Activated T-cell treated with anti-CD3 and anti-CD28 coated beads for 24 hours (primary cell): ENCODE results near the gene CARNS1.

ENCODE experiments used
- DNase-seq: peaks from one replicate; pipeline ENCODE4 v3.0.0-alpha.2; 2020; ENCODE audit warnings: low read depth

Gene CARNS1

DNA sequence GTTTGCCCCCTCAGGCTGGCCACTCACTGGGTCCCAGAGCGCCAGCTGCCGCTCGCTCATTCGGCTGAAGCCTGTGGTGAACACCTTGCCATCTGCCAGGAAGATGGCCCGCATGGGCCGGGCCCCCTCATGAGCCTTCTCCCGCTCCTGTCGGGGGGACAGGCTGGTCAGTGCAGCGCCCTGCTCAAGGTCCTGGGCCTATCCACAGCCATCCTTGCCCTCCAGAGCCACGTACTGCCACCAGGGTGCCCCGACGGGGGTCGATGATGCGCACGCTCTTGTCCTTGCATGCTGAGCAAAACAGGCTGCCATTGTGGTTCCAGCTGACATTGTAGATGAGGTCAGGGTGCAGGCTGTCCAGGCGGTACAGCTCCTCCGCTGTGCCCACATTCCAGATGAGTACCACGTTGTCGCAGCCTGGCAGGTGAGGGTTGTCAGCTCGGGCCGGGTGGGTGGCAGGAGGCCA is 25.7 kb downstream of the CARNS1 start:
- DNase-seq: no peak

- no peak for DNase-seq
Observed at GRCh38 chr11:67441731-67442351, 26.4 kb downstream of the CARNS1 start.

- DNase-seq: no peak
Observed at GRCh38 chr11:67442504-67443404, 27.3 kb downstream of the CARNS1 start.

GRCh38 chr11:67445515-67445914 is 30.0 kb downstream of the CARNS1 start:
- no peak for DNase-seq

- DNase-seq: no peak
Observed at GRCh38 chr11:67448220-67448609, 32.7 kb downstream of the CARNS1 start.

GRCh38 chr11:67449116-67449844 is 33.8 kb downstream of the CARNS1 start:
- DNase-seq: no peak

GRCh38 chr11:67450796-67451657 is 35.5 kb downstream of the CARNS1 start:
- DNase-seq: no peak

- no peak for DNase-seq
Observed at GRCh38 chr11:67451658-67451976, 36.1 kb downstream of the CARNS1 start.

DNA sequence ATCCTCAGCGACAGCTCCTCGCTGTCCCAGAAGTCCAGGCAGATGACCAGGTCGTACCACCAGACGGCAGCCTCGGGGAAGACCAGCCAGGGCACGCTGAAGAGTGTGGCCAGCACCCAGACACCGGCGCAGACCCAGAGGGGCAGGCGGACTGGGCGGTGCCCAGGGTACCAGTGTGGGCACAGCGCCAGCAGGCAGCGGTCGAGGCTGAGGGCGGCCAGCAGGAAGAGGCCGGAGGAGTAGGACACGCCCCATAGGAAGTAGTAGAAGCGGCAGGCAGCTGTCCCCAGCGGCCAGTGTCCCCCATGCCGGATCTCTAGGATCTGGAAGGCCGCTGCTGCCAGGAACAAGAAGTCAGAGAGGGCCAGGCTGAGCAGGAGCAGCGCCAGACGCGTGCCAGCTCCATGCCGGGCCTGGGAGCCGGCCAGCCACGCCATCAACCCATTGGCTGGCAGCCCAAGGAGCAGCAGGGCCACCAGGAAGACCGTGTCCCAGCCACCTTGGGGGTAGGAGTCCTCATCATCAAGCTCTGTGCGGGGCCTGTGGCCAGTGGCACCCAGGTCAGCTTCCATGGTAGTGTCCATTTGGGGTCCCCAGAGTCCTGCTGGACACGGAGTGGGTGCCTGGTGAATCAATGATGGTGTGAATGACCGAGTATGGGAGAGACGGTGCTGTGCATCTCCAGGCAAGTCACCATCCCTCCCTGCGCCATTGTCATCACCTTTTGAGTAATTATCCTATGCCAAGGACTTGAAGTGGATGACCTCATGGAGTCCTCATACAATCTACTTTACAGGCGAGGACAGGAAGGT is 36.9 kb downstream of the CARNS1 start, which contains the start of gene GPR152:
Gene GPR152 (minus strand): TSS at position 589 of the 812 bp plus-strand sequence. CDS start 5 bp downstream, at position 584.
- no peak for DNase-seq

DNA sequence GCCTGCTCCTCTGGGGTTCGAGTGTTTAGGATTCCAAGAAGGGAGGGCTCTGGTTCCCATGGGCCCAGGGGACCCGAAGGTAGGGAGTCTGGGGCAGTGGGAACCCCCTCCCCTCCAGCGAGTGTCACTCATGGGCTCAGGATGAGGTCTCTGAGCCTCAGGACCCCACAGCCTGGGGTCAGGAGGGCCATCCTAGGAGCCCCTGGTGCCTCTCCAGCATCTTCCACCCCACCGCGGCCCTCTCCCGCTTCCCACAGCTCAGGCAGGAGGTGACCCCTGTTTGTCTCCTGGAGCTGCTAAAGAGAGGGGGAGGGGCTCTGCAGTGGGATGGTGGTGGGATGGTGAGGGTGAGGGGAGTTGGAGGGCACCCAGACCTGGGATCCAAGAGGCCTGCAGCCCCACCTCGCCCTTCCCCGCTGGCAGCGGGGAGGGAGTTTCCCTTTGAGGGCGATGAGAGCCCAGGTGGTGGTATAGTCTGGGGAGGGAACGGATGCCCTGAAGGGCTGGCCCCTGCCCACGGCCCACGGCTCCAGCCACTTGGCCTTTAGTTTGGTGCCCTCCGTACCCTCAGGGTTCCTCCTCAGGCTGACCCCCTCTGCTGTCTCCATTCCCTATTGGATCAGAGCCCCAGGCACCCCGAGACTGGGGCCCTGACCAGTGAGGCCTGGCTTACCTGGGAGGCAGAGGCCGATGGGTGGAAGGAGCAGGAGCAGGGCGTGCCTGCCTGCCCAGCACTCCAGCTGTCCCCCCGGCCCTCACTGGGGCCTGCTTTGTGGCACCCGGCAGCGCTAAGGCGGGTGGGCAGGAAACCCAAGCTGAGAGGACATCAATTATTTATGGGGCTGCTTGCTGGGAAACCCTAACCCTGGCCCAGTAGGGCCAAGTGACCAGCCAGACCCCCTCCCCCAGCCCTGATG is 38.6 kb downstream of the CARNS1 start:
- no peak for DNase-seq

DNA sequence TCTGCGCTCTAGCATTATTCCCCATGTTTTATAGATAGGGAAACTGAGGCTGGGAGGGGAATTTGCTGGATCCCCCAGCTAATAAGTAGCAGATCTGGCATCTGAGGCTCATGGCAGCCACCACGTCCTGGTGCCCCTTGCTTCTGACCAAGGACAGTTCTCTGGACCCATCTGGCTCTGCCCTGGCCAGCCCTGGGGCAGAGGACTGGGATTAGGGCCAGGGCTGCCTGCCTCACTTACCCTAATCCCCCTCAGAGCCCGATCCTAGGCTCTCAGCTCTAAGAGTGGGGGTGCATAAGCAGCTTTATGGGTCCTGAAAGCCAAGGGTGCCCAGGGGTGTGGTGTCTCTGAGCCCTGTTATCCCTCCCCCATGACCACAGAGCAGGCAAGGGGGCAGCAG is 39.6 kb downstream of the CARNS1 start, which contains the start of gene CABP4:
Gene CABP4 (plus strand): TSS at position 301 of the 400 bp plus-strand sequence. CDS start 70 bp downstream, at position 371.
- DNase-seq: no peak

DNA sequence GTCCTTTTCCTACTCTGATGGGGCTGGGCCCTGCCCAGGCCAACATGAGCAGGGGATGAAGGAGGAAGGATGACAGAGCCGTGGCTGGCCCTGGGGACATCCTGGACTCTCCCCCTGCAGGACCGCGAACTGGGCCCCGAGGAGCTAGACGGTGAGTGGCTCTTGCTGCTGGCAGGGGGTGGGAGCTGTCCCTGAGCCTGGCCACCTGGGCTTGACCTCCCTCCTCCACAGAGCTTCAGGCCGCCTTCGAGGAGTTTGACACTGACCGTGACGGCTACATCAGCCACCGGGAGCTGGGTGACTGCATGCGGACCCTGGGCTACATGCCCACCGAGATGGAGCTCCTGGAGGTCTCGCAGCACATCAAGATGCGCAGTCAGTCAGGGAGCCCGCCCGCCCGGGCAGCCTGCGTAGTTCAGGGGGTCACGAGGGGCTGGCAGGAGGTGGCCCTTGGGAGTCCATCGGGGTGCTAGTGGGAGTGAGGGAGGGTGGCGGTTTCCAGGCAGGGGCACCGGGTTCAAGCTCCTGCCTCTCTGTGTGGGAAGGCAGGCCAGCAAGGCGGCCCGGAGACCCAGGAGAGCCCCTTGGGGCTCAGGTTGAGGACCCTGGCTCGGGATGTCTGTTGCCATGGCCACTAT is 40.7 kb downstream of the CARNS1 start:
- DNase-seq: no peak

DNA sequence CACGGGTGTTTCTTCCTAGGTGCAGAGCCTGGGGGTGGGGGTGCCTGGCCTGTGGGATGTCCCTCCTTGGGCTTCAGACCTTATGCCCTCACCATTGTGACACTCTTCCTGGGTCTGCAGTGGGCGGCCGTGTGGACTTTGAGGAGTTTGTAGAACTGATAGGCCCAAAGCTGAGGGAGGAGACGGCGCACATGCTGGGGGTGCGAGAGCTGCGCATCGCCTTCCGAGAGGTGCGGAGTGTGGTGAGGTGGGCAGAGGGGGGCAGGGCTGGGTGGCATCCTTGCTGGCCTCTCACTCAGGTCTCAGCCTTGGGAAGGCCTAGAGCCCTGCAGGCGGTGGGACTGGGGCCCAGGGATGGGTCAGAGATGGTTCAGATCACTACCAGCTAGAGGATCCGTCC is 42.0 kb downstream of the CARNS1 start:
- no peak for DNase-seq

- no peak for DNase-seq
Observed at GRCh38 chr11:67458266-67458665, 42.8 kb downstream of the CARNS1 start.

GRCh38 chr11:67463186-67463585 is 47.7 kb downstream of the CARNS1 start:
- no peak for DNase-seq

- DNase-seq: no peak
Observed at GRCh38 chr11:67463680-67464410, 48.4 kb downstream of the CARNS1 start.

- peak; percentile 86 for DNase-seq
Observed at GRCh38 chr11:67464411-67465188, 49.1 kb downstream of the CARNS1 start.

- DNase-seq: no peak
Observed at GRCh38 chr11:67465189-67465510, 49.7 kb downstream of the CARNS1 start.
